RWPE1 (cell line): Measurements from ENCODE around the gene SHE.

Experiments used
- CTCF ChIA-PET: fragments of 350-600 bp; sonication (Branson Sonifier 250); formaldehyde crosslinking; extraction: SDS; loops from one replicate; lab custom pipeline; 2021; lab: Yijun Ruan, JAX
- POLR2A ChIA-PET: fragments of 400-600 bp; formaldehyde crosslinking; extraction: SDS; loops from one replicate; lab custom pipeline; 2020; ENCODE audit warnings: antibody characterized with exemption; ENCODE audit not compliant: low non-redundant PET; lab: Yijun Ruan, JAX
- DNase-seq: peaks from one replicate; pipeline ENCODE4 v3.0.0; 2012; ENCODE audit warnings: low spot score
- H3K27ac ChIP-seq: fragments of 450-650 bp; 2 replicates; pipeline ENCODE4 v1.5.1; 2017
- TF ChIP-seq, protein P1 (sequence below): fragments of 450-650 bp; conservative IDR thresholded peaks from 2 replicates; pipeline ENCODE4 v1.5.1; 2017; ENCODE audit warnings: low read depth, mild to moderate bottlenecking

SHE gene

GRCh38 chr1:154519591-154519991 lies 17.4 kb upstream of the SHE start:
- no peak for DNase-seq
- ChIA-PET POLR2A (no interaction called here), CTCF (no interaction called here)
- no peak overlapping the region for H3K27ac ChIP-seq
- TF ChIP-seq, protein P1, sequence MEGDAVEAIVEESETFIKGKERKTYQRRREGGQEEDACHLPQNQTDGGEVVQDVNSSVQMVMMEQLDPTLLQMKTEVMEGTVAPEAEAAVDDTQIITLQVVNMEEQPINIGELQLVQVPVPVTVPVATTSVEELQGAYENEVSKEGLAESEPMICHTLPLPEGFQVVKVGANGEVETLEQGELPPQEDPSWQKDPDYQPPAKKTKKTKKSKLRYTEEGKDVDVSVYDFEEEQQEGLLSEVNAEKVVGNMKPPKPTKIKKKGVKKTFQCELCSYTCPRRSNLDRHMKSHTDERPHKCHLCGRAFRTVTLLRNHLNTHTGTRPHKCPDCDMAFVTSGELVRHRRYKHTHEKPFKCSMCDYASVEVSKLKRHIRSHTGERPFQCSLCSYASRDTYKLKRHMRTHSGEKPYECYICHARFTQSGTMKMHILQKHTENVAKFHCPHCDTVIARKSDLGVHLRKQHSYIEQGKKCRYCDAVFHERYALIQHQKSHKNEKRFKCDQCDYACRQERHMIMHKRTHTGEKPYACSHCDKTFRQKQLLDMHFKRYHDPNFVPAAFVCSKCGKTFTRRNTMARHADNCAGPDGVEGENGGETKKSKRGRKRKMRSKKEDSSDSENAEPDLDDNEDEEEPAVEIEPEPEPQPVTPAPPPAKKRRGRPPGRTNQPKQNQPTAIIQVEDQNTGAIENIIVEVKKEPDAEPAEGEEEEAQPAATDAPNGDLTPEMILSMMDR, result no peak

GRCh38 chr1:154517661-154518060 lies 15.4 kb upstream of the SHE start:
- H3K27ac ChIP-seq, result no peak overlapping the region
- ChIA-PET POLR2A (interaction anchor here (0.6 kb wide), 1 partner anchor 677 kb away, joined by 4 read pairs; no protein-coding TSS in a partner anchor), CTCF (interaction anchor here (0.6 kb wide), 1 partner anchor 185 kb away, joined by 3 read pairs; no protein-coding TSS in a partner anchor)
- TF ChIP-seq, protein P1, result no peak
- no peak for DNase-seq

DNA sequence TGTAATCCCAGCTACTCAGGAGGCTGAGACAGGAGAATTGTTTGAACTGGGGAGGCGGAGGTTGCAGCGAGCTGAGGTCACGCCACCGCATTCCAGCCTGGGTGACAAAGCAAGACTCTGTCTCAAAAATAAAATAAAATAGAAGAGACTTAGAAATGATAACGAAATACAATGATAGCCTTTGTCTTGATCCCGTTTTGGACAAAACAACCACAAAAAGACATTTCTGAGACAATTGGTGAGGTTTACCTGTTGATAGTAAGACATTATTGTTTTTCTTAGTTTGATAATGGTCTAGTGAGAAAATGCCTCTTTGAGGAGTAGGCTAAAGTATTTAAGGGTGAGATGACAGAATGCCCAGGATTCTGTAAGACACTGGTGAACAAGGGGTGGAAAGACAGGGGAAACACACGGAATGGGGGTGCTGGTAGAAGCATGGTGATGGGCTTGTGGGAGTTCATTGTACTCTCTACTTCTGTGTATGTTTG lies 11.9 kb upstream of the SHE start:
- CTCF ChIA-PET, result no interaction called here
- no peak overlapping the region for H3K27ac ChIP-seq
- TF ChIP-seq, protein P1, result no peak
- POLR2A ChIA-PET, result no interaction called here
- no peak for DNase-seq

- CTCF ChIA-PET, result no interaction called here
- no peak for DNase-seq
- H3K27ac ChIP-seq, result no peak overlapping the region
- TF ChIP-seq, protein P1, result no peak
- POLR2A ChIA-PET, result no interaction called here
These were observed 10.5 kb upstream of the SHE start for GRCh38 chr1:154512760-154513159.

DNA sequence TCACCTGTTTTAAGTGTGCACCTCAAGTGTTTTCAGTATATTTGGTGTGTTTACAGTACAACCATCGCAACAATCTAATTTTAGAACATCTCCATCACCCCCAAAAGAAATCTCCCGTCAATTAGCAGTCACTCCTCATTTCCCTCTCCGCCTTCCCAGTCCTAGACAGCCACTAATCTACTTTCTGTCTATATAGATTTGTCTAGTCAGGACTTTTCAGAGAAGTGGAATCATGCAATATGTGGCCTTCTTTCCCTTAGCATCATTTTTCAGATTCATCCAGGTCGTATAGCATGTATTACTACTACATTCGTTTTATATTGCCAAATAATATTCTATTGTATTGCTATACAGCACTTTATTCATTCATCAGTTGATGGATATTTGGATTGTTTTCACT lies 1.7 kb upstream of the SHE start:
- CTCF ChIA-PET, result no interaction called here
- TF ChIP-seq, protein P1, result no peak
- no peak overlapping the region for H3K27ac ChIP-seq
- POLR2A ChIA-PET, result no interaction called here
- no peak for DNase-seq

GRCh38 chr1:154502744-154503115 lies 518 bp upstream of the SHE start:
- ChIA-PET CTCF (interaction anchor here (0.9 kb wide), 1 partner anchor 9 kb away, joined by 4 read pairs; no protein-coding TSS in a partner anchor), POLR2A (no interaction called here)
- DNase-seq, result no peak
- no peak overlapping the region for H3K27ac ChIP-seq
- TF ChIP-seq, protein P1, result no peak
